GM21447 (cell line): ENCODE measurements around the gene FAH.

ENCODE experiments used
- ATAC-seq: cut with Tn5 transposase; IDR thresholded peaks from one replicate; pipeline ENCODE4 v1.9.1; 2021; ENCODE audit not compliant: unreplicated experiment

The FAH gene

GRCh38 chr15:80171787-80172186 lies 19.0 kb downstream of the FAH start:
- ATAC-seq, result no peak

- ATAC-seq, result no peak
Observed at GRCh38 chr15:80172401-80172800, 19.6 kb downstream of the FAH start.

GRCh38 chr15:80173022-80173759 lies 20.4 kb downstream of the FAH start:
- ATAC-seq, result no peak

- ATAC-seq, result no peak
Observed at GRCh38 chr15:80174017-80174746, 21.4 kb downstream of the FAH start.

- no peak for ATAC-seq
Observed at GRCh38 chr15:80175436-80175835, 22.6 kb downstream of the FAH start.

GRCh38 chr15:80176443-80176842 lies 23.6 kb downstream of the FAH start:
- no peak for ATAC-seq

- no peak for ATAC-seq
Observed at GRCh38 chr15:80177156-80177555, 24.4 kb downstream of the FAH start.

GRCh38 chr15:80179025-80179759 lies 26.4 kb downstream of the FAH start:
- ATAC-seq, result no peak

- no peak for ATAC-seq
Observed at GRCh38 chr15:80179935-80180334, 27.1 kb downstream of the FAH start.

- ATAC-seq, result no peak
Observed at GRCh38 chr15:80180468-80180867, 27.7 kb downstream of the FAH start.

GRCh38 chr15:80180986-80181385 lies 28.2 kb downstream of the FAH start:
- no peak for ATAC-seq

- no peak for ATAC-seq
Observed at GRCh38 chr15:80182611-80183261, 29.9 kb downstream of the FAH start.

- no peak for ATAC-seq
Observed at GRCh38 chr15:80183306-80183705, 30.5 kb downstream of the FAH start.

GRCh38 chr15:80183886-80184285 lies 31.1 kb downstream of the FAH start:
- ATAC-seq, result no peak

GRCh38 chr15:80184554-80184953 lies 31.8 kb downstream of the FAH start:
- ATAC-seq, result no peak

GRCh38 chr15:80185152-80185551 lies 32.4 kb downstream of the FAH start:
- ATAC-seq, result no peak

GRCh38 chr15:80186066-80186465 lies 33.3 kb downstream of the FAH start:
- ATAC-seq, result no peak

GRCh38 chr15:80186597-80186996 lies 33.8 kb downstream of the FAH start:
- ATAC-seq, result no peak

GRCh38 chr15:80188251-80188650 lies 35.5 kb downstream of the FAH start:
- ATAC-seq, result no peak

GRCh38 chr15:80191198-80191597 lies 38.4 kb downstream of the FAH start:
- ATAC-seq, result no peak

GRCh38 chr15:80191897-80192595 lies 39.2 kb downstream of the FAH start:
- no peak for ATAC-seq
